Peyer's patch (tissue), 4 donors: Measurements from ENCODE around the gene SPPL3.

ENCODE experiments used
- POLR2A ChIP-seq, 2 donors: fragments of 450-650 bp; IDR thresholded peaks; one replicate each; pipeline ENCODE4 v1.5.1; 2017; ENCODE audit warnings: antibody characterized with exemption in 2 of 2, mild to moderate bottlenecking in 2 of 2, moderate library complexity in 2 of 2
- TF ChIP-seq, protein P1 (sequence below), 6 experiments: fragments of 450-650 bp in 4 of 6; fragments of 200-600 bp in 2 of 6; sonication (generic) in 1 of 6; IDR thresholded peaks; one replicate each; pipeline ENCODE4 v1.5.1; 2017 to 2019; ENCODE audit warnings: antibody characterized with exemption in 6 of 6, mild to moderate bottlenecking in 3 of 6, moderate library complexity in 1 of 6

DNA sequence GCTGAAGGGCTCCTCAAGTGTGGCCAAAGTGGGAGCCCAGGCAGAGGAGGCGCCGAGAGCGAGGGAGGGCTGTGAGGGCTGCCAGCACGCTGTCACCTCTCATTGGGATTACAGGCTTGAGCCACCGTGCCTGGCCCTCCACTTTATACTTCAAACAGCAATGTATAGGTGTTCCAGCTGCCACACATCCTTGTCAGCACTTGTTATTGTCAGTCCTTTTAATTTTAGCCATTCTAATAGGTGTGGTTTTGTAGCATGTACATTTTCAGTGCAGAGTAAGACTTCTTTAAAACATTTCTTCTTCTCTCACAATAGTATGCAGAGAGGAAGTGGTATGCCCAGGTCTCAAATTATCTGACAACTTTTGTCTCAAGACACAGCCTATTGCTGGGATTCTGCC, 46.6 kb upstream of the SPPL3 start:
- TF ChIP-seq, protein P1, sequence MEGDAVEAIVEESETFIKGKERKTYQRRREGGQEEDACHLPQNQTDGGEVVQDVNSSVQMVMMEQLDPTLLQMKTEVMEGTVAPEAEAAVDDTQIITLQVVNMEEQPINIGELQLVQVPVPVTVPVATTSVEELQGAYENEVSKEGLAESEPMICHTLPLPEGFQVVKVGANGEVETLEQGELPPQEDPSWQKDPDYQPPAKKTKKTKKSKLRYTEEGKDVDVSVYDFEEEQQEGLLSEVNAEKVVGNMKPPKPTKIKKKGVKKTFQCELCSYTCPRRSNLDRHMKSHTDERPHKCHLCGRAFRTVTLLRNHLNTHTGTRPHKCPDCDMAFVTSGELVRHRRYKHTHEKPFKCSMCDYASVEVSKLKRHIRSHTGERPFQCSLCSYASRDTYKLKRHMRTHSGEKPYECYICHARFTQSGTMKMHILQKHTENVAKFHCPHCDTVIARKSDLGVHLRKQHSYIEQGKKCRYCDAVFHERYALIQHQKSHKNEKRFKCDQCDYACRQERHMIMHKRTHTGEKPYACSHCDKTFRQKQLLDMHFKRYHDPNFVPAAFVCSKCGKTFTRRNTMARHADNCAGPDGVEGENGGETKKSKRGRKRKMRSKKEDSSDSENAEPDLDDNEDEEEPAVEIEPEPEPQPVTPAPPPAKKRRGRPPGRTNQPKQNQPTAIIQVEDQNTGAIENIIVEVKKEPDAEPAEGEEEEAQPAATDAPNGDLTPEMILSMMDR (IDR thresholded peaks at IDR 0.05), result no peak
- no peak for TF ChIP-seq POLR2A (IDR thresholded peaks at IDR 0.05)
